Upper lobe of right lung (tissue), 1 donor: ENCODE results near the gene GABRB1. TPM values are rescaled to one million over a fixed set of nuclear protein-coding genes. Genes with fewer than 3 reads are reported as not detected.

Source experiments
- ATAC-seq: fragments of 200-7000 bp; cut with Tn5 transposase; one replicate; pipeline ENCODE4 v1.9.1; 2020; ENCODE audit warnings: mild to moderate bottlenecking, moderate library complexity
- DNase-seq: peaks from one replicate; pipeline ENCODE4 v3.0.0-alpha.2; 2020
- H3K27ac ChIP-seq: fragments of 200-600 bp; one replicate; pipeline ENCODE4 v1.8.0; 2022
- H3K27me3 ChIP-seq: fragments of 200-600 bp; one replicate; pipeline ENCODE4 v1.8.0; 2022; ENCODE audit warnings: mild to moderate bottlenecking
- H3K36me3 ChIP-seq: fragments of 200-600 bp; one replicate; pipeline ENCODE4 v1.8.0; 2022
- H3K4me1 ChIP-seq: fragments of 200-600 bp; one replicate; pipeline ENCODE4 v1.8.0; 2022
- H3K4me3 ChIP-seq: fragments of 200-600 bp; one replicate; pipeline ENCODE4 v1.8.0; 2022; ENCODE audit warnings: mild to moderate bottlenecking
- H3K9me3 ChIP-seq: fragments of 200-600 bp; one replicate; pipeline ENCODE4 v1.8.0; 2022
- intact Hi-C: fragments of 100-400 bp; cut with DNase I; formaldehyde crosslinking; loops from one replicate; pipeline ENCODE4 v1.11.0; 2022
- total RNA-seq: library from RNA; stranded (reverse); fragmentation: NEBNext Ultra II Directional; extraction: Animal tissue kit (Norgen Biotek cat#: 25700); gene quantifications from one replicate; pipeline ENCODE4 v1.2.1, GENCODE V29; 2021
- TF ChIP-seq, protein P1 (sequence below): fragments of 200-600 bp; IDR thresholded peaks from one replicate; pipeline ENCODE4 v1.8.0; 2022; ENCODE audit warnings: antibody characterized with exemption
- donor health status: DM: no; HTN: yes; CAD: no; lungs with severe emphysema.

Gene GABRB1
- total RNA-seq, 1 donor from 2014 or later = not detected

DNA sequence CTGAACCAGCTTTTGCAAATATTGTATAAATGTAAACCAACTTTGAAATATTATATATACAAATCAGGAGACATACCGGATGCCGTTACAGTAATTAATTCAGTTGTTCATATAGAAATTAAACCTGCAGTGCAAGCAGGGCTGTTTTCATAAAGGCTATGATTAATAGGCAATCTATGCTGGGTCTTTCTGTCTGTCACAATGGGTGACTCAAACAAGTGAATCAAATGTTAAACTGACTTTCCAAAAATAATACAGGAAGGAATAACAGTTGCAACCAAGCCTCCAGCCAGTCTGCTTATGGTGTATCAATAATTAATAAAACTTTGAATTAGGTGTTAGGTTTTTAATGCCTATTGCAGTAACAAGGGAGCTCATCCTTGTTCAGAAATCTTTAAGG is 43.9 kb downstream of the GABRB1 start:
- intact Hi-C loops = no loop called here
- TF ChIP-seq, protein P1, sequence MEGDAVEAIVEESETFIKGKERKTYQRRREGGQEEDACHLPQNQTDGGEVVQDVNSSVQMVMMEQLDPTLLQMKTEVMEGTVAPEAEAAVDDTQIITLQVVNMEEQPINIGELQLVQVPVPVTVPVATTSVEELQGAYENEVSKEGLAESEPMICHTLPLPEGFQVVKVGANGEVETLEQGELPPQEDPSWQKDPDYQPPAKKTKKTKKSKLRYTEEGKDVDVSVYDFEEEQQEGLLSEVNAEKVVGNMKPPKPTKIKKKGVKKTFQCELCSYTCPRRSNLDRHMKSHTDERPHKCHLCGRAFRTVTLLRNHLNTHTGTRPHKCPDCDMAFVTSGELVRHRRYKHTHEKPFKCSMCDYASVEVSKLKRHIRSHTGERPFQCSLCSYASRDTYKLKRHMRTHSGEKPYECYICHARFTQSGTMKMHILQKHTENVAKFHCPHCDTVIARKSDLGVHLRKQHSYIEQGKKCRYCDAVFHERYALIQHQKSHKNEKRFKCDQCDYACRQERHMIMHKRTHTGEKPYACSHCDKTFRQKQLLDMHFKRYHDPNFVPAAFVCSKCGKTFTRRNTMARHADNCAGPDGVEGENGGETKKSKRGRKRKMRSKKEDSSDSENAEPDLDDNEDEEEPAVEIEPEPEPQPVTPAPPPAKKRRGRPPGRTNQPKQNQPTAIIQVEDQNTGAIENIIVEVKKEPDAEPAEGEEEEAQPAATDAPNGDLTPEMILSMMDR = no peak
- H3K27ac ChIP-seq = no peak overlapping the region
- ATAC-seq (no peak), DNase-seq (no peak)
- H3K27me3 ChIP-seq = no peaks in the 10 kb centered on the region
- no peaks in the 10 kb centered on the region for H3K4me1 ChIP-seq
- H3K9me3 ChIP-seq = no peaks in the 10 kb centered on the region
- H3K4me3 ChIP-seq = no peak overlapping the region
- no peaks in the 10 kb centered on the region for H3K36me3 ChIP-seq

DNA sequence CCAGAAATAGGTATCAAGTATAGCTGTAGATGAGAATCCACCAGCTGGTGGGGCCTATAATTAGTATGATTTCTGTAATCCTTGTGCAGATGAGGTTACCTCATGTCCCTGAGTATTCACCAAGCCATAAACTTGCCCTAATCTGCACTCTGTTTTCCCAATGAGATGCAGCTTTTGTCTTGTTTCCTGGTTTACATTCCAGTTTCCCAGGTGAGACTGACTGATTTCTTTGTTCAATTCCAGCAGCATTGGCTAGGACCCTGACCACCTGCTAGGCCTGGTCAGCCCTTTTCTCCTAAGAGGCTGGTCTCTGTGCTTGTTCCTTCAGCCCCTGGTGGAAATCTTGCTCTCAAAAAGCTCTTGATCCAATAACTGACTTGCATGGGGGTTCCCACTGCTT is 44.6 kb downstream of the GABRB1 start:
- Histone ChIP-seq H3K4me1 (no peaks in the 10 kb centered on the region), H3K27me3 (no peaks in the 10 kb centered on the region), H3K36me3 (no peaks in the 10 kb centered on the region), H3K9me3 (no peaks in the 10 kb centered on the region), H3K4me3 (no peak overlapping the region), H3K27ac (no peak overlapping the region)
- ATAC-seq = no peak
- TF ChIP-seq, protein P1 = no peak
- intact Hi-C loops = no loop called here
- DNase-seq = no peak

GRCh38 chr4:47084111-47084510 is 52.7 kb downstream of the GABRB1 start:
- H3K4me3 ChIP-seq = no peak overlapping the region
- no peaks in the 10 kb centered on the region for H3K27me3 ChIP-seq
- no peak overlapping the region for H3K27ac ChIP-seq
- no peaks in the 10 kb centered on the region for H3K9me3 ChIP-seq
- no peak for ATAC-seq
- H3K36me3 ChIP-seq = no peaks in the 10 kb centered on the region
- TF ChIP-seq, protein P1 = no peak
- no peaks in the 10 kb centered on the region for H3K4me1 ChIP-seq
- DNase-seq = no peak
- intact Hi-C loops = no loop called here

DNA sequence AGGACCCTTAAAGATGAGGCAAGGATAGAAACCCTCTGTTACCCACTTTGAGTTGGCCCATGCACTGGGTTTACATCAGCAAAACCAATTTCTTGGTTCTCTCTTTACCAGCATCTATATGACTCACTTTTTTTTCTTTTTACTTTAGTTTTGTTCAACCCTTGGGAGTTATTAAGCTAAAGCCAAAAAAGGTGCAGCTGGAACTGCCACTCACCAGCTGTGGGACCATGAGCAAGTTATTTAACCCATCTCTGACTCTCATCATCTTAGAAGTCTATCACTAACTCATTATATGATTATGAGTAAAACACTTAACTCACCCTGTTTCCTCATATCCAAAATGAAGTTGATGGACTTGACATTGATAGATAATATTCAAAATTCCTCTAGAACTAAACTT is 53.4 kb downstream of the GABRB1 start:
- DNase-seq (no peak), ATAC-seq (no peak)
- H3K27me3 ChIP-seq = no peaks in the 10 kb centered on the region
- TF ChIP-seq, protein P1 = no peak
- H3K36me3 ChIP-seq = no peaks in the 10 kb centered on the region
- H3K27ac ChIP-seq = no peak overlapping the region
- intact Hi-C loops = no loop called here
- H3K4me3 ChIP-seq = no peak overlapping the region
- H3K4me1 ChIP-seq = no peaks in the 10 kb centered on the region
- H3K9me3 ChIP-seq = no peaks in the 10 kb centered on the region

DNA sequence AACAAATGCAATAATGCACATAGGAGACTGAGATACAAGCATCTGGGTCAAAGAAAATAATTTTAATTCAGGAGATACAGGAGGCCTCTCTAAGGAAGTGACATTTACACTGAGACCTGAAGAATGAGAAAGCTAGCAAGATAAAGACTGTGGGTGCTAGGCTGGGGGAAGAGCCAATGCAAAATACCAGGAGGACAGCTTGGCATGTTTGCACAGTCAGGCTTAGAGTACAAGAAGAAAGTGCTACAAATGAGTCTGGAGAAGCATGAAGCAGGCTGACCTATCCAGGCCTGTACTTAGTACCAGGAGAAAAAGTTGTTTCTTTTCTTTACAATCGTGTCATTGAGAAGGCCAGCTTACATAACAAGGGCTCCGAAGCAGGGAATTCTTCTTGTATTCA is 56.9 kb downstream of the GABRB1 start:
- Histone ChIP-seq H3K36me3 (no peaks in the 10 kb centered on the region), H3K27me3 (no peaks in the 10 kb centered on the region), H3K4me1 (no peaks in the 10 kb centered on the region), H3K27ac (no peak overlapping the region), H3K9me3 (no peaks in the 10 kb centered on the region), H3K4me3 (no peak overlapping the region)
- ATAC-seq (peak; percentile 29), DNase-seq (no peak)
- TF ChIP-seq, protein P1 = no peak
- intact Hi-C loops = no loop called here

GRCh38 chr4:47095884-47096283 is 64.5 kb downstream of the GABRB1 start:
- Histone ChIP-seq H3K4me3 (no peak overlapping the region), H3K4me1 (no peaks in the 10 kb centered on the region), H3K9me3 (no peaks in the 10 kb centered on the region), H3K27me3 (no peaks in the 10 kb centered on the region), H3K36me3 (no peaks in the 10 kb centered on the region), H3K27ac (no peak overlapping the region)
- no peak for ATAC-seq
- intact Hi-C loops = no loop called here
- no peak for DNase-seq
- TF ChIP-seq, protein P1 = no peak
